Astrocyte (in vitro differentiated cells and primary cell): ENCODE measurements around the gene C19orf33. TPM values are rescaled to one million over a fixed set of nuclear protein-coding genes. Genes with fewer than 3 reads are reported as not detected.

Experiments
- DNase-seq: peaks from one replicate; pipeline ENCODE4 v3.0.0-alpha.2; 2010; ENCODE audit warnings: low read depth
- FAIRE-seq: peaks from 2 replicates; lab custom pipeline; 2011; peaks lifted over from hg19 to GRCh38; lab: Jason Lieb, UNC
- H2AFZ ChIP-seq: 2 replicates; pipeline ENCODE4 v1.6.0; 2012; ENCODE audit warnings: low read depth, low read length, inconsistent platforms
- H3K27ac ChIP-seq: 2 replicates; pipeline ENCODE4 v1.5.1; 2011; ENCODE audit warnings: low read depth, low read length, inconsistent platforms
- H3K27me3 ChIP-seq: 2 replicates; pipeline ENCODE4 v1.6.0; 2011; ENCODE audit warnings: low read length, inconsistent platforms; ENCODE audit not compliant: insufficient read depth
- H3K36me3 ChIP-seq: 2 replicates; pipeline ENCODE4 v1.5.1; 2011; ENCODE audit warnings: low read length, inconsistent platforms; ENCODE audit not compliant: insufficient read depth
- H3K4me1 ChIP-seq: 2 replicates; pipeline ENCODE4 v1.5.1; 2011; ENCODE audit warnings: low read length, inconsistent platforms; ENCODE audit not compliant: insufficient read depth
- H3K4me2 ChIP-seq: 2 replicates; pipeline ENCODE4 v1.6.0; 2012; ENCODE audit warnings: low read length, inconsistent platforms
- H3K4me3 ChIP-seq: 2 replicates; pipeline ENCODE4 v1.5.1; 2011; ENCODE audit warnings: low read depth, mild to moderate bottlenecking, low read length, inconsistent platforms; ENCODE audit not compliant: insufficient read depth
- H3K79me2 ChIP-seq: 2 replicates; pipeline ENCODE4 v1.6.0; 2012; ENCODE audit warnings: mild to moderate bottlenecking, low read length, inconsistent platforms; ENCODE audit not compliant: insufficient read depth
- H3K9ac ChIP-seq: 2 replicates; pipeline ENCODE4 v1.6.0; 2012; ENCODE audit warnings: mild to moderate bottlenecking, low read length, inconsistent platforms
- H3K9me3 ChIP-seq: 2 replicates; pipeline ENCODE4 v1.5.1; 2012; ENCODE audit warnings: low read depth, mild to moderate bottlenecking, low read length, inconsistent platforms; ENCODE audit not compliant: insufficient read depth
- H4K20me1 ChIP-seq: 2 replicates; pipeline ENCODE4 v1.6.0; 2012; ENCODE audit warnings: low read length, inconsistent platforms; ENCODE audit not compliant: insufficient read depth
- H3K27ac Mint-ChIP-seq: one replicate; pipeline ENCODE4 v1.8.0; 2021; ENCODE audit warnings: mild to moderate bottlenecking, mixed read lengths; ENCODE audit not compliant: unreplicated experiment
- H3K27me3 Mint-ChIP-seq: one replicate; pipeline ENCODE4 v1.8.0; 2021; ENCODE audit warnings: low read depth, mixed read lengths; ENCODE audit not compliant: unreplicated experiment
- H3K36me3 Mint-ChIP-seq: one replicate; pipeline ENCODE4 v1.8.0; 2021; ENCODE audit warnings: low read depth, mixed read lengths; ENCODE audit not compliant: unreplicated experiment
- H3K4me1 Mint-ChIP-seq: one replicate; pipeline ENCODE4 v1.8.0; 2021; ENCODE audit warnings: low read depth, mixed read lengths; ENCODE audit not compliant: unreplicated experiment
- H3K4me3 Mint-ChIP-seq: one replicate; pipeline ENCODE4 v1.8.0; 2021; ENCODE audit warnings: mild to moderate bottlenecking, moderate library complexity, mixed read lengths; ENCODE audit not compliant: unreplicated experiment
- H3K9me3 Mint-ChIP-seq: one replicate; pipeline ENCODE4 v1.8.0; 2021; ENCODE audit warnings: mild to moderate bottlenecking, mixed read lengths; ENCODE audit not compliant: unreplicated experiment
- CTCF ChIP-seq: IDR thresholded peaks from 2 replicates; pipeline ENCODE4 v1.5.1; 2011; ENCODE audit warnings: low read depth, mild to moderate bottlenecking, inconsistent platforms, low read length, moderate library complexity; ENCODE audit not compliant: insufficient read depth
- EZH2 ChIP-seq: IDR thresholded peaks from 2 replicates; pipeline ENCODE4 v1.6.1; 2012; ENCODE audit warnings: mild to moderate bottlenecking, low read length, inconsistent platforms; ENCODE audit not compliant: insufficient read depth
- total RNA-seq: library from RNA; stranded (reverse); gene quantifications from 2 replicates; pipeline ENCODE4 v1.2.1, GENCODE V29; 2021

The C19orf33 gene
- total RNA-seq, 1 donor from 2014 or later = 5.8 TPM

GRCh38 chr19:38316477-38317067, 12.5 kb downstream of the C19orf33 start:
- no peak overlapping the region for H3K27ac ChIP-seq
- peak overlapping the region; percentile 80 for H2AFZ ChIP-seq
- peaks cover 9% of the 10 kb centered on the region for H3K27me3 ChIP-seq

GRCh38 chr19:38317104-38317612, 13.1 kb downstream of the C19orf33 start:
- H3K4me1 ChIP-seq = peaks cover 15% of the 10 kb centered on the region
- no peak overlapping the region for H3K4me3 Mint-ChIP-seq
- peaks cover 1% of the 10 kb centered on the region for H3K36me3 Mint-ChIP-seq
- peaks cover 26% of the 10 kb centered on the region for H3K27me3 Mint-ChIP-seq
- no peak overlapping the region for H2AFZ ChIP-seq
- peaks cover 9% of the 10 kb centered on the region for H3K27me3 ChIP-seq
- H4K20me1 ChIP-seq = peaks cover 11% of the 10 kb centered on the region
- no peak for FAIRE-seq
- H3K27ac ChIP-seq = no peak overlapping the region
- no peaks in the 10 kb centered on the region for H3K36me3 ChIP-seq
- no peak overlapping the region for H3K9ac ChIP-seq
- H3K4me1 Mint-ChIP-seq = peaks cover 4% of the 10 kb centered on the region
- DNase-seq = no peak
- H3K79me2 ChIP-seq = peaks cover 23% of the 10 kb centered on the region
- no peaks in the 10 kb centered on the region for H3K9me3 ChIP-seq
- TF ChIP-seq EZH2 (no peak), CTCF (no peak)
- peak overlapping the region; percentile 29 for H3K27ac Mint-ChIP-seq
- no peak overlapping the region for H3K4me3 ChIP-seq
- H3K9me3 Mint-ChIP-seq = no peaks in the 10 kb centered on the region
- H3K4me2 ChIP-seq = no peak overlapping the region

More at GRCh38 chr19:38316477-38317067, 12.5 kb downstream of the C19orf33 start:
- Histone ChIP-seq H3K36me3 (no peaks in the 10 kb centered on the region), H3K9ac (peak overlapping the region; percentile 28), H3K4me3 (peak overlapping the region; percentile 33), H3K79me2 (peaks cover 25% of the 10 kb centered on the region), H4K20me1 (peaks cover 13% of the 10 kb centered on the region), H3K9me3 (no peaks in the 10 kb centered on the region), H3K4me1 (peaks cover 15% of the 10 kb centered on the region), H3K4me2 (peak overlapping the region; percentile 77)
- Mint-ChIP-seq H3K27ac (peak overlapping the region; percentile 81), H3K9me3 (no peaks in the 10 kb centered on the region), H3K27me3 (peaks cover 26% of the 10 kb centered on the region), H3K4me3 (peak overlapping the region; percentile 73), H3K36me3 (peaks cover 1% of the 10 kb centered on the region), H3K4me1 (peaks cover 4% of the 10 kb centered on the region)
- TF ChIP-seq EZH2 = no peak
- no peak for TF ChIP-seq CTCF
- DNase-seq (no peak), FAIRE-seq (no peak)

- Histone ChIP-seq H3K4me2 (peak overlapping the region; percentile 86), H3K27me3 (peaks cover 9% of the 10 kb centered on the region), H3K27ac (no peak overlapping the region), H3K4me3 (no peak overlapping the region), H3K79me2 (peaks cover 12% of the 10 kb centered on the region), H4K20me1 (peaks cover 4% of the 10 kb centered on the region), H2AFZ (no peak overlapping the region), H3K9me3 (no peaks in the 10 kb centered on the region), H3K36me3 (no peaks in the 10 kb centered on the region), H3K9ac (no peak overlapping the region), H3K4me1 (peaks cover 15% of the 10 kb centered on the region)
- Mint-ChIP-seq H3K4me1 (peaks cover 4% of the 10 kb centered on the region), H3K9me3 (no peaks in the 10 kb centered on the region), H3K27ac (no peak overlapping the region), H3K36me3 (no peaks in the 10 kb centered on the region), H3K4me3 (peak overlapping the region; percentile 50), H3K27me3 (peaks cover 26% of the 10 kb centered on the region)
- TF ChIP-seq EZH2 = no peak
- no peak for TF ChIP-seq CTCF
- DNase-seq = no peak
- no peak for FAIRE-seq
These were observed 14.6 kb downstream of the C19orf33 start for GRCh38 chr19:38318660-38319059.
